Measurements from ENCODE around the gene CYB561. TPM values are rescaled to one million over a fixed set of nuclear protein-coding genes. Genes with fewer than 3 reads are reported as not detected.

Gene CYB561
- total RNA-seq, 1 donor = 28.0 TPM

DNA sequence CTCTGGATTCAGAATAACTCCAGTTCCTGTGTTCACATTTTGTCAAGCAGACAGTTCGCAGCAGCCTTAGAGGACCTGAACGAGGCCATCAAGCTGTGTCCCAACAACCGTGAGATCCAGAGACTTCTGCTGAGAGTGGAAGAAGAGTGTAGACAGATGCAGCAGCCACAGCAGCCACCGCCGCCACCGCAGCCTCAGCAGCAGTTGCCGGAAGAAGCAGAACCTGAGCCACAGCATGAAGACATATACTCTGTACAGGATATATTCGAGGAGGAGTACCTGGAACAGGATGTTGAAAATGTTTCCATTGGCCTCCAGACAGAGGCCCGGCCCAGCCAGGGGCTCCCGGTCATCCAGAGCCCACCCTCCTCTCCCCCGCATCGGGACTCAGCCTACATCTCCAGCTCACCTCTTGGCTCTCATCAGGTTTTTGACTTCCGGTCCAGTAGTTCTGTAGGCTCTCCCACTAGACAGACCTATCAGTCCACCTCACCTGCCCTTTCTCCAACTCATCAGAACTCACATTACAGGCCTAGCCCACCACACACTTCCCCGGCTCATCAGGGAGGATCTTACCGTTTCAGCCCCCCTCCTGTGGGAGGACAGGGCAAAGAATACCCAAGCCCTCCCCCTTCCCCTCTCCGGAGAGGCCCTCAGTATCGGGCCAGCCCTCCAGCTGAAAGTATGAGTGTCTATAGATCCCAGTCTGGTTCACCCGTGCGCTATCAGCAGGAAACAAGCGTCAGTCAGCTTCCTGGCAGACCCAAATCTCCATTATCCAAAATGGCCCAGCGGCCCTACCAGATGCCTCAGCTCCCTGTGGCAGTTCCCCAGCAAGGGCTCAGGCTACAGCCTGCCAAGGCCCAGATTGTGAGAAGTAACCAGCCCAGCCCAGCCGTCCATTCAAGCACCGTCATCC lies 25.9 kb downstream of the CYB561 start:
- DNase-seq (ENCODE audit: low read depth in 2 of 3, low spot score in 2 of 3) = peak in 2 of 3 donors; percentile 97 to 99

DNA sequence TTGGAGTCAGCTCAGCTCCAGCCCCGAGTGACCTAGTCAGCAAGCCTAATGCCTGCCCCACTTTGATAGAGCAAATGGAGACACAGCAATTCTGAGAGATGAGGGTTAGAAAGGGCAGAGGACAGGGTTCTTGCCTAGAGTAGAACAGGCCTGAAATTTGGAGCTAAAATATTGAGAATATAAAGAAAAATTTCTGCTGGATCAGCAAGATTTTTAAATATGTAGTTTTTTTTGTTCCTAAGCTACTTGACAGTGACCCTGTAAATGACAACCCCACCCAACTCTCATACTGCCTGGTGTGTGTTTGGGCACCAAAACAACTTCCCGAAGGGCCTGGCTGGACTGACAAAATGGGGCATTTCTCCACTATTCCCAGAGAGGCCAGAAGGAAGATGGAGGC lies 26.7 kb downstream of the CYB561 start:
- no peak for DNase-seq (ENCODE audit: low read depth in 2 of 3, low spot score in 2 of 3)

DNA sequence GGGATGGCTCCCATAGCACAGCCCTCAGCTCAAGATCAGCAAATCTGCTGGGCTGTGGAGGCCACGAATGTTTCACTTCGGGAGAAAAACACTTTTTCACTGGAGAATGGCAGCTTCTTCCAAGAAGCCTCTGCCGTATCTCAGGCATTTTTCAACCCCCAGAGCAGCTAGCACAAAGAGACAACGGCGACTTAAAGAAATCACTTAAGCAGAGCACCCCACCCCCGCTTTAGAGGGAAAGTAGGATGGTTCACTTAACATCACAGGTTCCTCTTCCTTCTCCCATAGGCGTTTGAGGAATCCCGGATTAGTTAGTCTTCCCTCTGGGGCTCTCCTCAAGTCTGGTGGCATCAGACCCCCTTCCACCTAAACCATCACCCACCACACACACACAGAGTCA lies 27.6 kb downstream of the CYB561 start:
- DNase-seq (ENCODE audit: low read depth in 2 of 3, low spot score in 2 of 3) = no peak

DNA sequence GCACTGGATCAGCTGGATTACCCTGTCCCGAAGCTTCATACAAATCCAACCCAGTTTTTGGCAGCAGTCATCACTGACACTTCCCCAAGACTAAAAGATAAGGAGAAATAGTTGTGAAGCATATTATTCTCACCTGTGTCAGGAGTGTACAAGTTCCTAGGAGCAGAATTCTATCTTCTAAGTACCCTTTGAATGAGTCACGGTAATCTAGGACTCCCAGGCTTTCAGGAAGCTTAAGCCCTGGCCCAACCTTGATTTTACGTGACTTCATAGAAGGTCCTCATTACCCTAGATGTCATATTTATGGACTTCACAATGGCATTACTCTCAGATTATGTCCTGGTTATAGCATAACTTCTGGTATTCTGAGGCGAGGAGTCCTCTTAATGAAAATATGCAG lies 31.9 kb downstream of the CYB561 start:
- DNase-seq (ENCODE audit: low read depth in 2 of 3, low spot score in 2 of 3) = no peak

DNA sequence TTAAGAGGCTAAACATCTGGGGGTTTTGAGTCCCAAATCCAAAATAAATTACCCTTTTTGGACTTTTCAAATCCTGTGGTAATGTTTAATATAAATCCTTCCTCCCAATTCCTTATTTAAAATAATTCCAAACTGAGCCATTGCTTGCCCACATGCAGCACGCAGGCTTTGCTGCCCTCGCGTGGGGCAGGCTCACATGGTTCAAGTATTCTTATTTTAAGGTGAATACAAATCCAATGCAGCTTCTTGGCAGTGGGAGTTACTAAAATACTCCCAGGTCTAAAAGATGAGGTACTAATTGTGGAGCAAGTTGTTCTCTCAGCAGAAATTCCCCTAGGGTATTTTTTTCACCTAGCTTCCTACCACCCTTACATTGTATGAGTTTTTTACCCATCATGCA lies 33.0 kb downstream of the CYB561 start:
- no peak for DNase-seq (ENCODE audit: low read depth in 2 of 3, low spot score in 2 of 3)

DNA sequence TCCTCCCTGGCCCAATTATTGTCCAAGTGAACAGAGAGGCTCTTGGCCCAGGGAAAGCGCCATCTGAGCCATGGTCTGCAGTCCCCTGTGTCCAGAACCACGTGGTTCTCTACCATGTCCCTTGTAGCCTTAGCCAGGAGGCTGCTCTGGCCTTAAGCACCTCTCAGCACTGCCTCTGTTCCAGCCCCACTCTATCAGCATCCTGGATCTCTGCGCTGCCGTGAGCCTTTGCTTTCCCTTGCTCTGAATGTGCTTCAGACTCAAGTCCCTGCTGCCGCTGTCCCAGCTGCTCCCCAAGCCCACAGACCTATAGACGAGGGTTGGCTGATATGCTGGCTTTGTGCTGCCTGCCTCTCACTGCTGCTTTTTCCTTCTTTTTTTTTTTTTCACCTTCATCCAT lies 33.9 kb downstream of the CYB561 start:
- no peak for DNase-seq (ENCODE audit: low read depth in 2 of 3, low spot score in 2 of 3)

DNA sequence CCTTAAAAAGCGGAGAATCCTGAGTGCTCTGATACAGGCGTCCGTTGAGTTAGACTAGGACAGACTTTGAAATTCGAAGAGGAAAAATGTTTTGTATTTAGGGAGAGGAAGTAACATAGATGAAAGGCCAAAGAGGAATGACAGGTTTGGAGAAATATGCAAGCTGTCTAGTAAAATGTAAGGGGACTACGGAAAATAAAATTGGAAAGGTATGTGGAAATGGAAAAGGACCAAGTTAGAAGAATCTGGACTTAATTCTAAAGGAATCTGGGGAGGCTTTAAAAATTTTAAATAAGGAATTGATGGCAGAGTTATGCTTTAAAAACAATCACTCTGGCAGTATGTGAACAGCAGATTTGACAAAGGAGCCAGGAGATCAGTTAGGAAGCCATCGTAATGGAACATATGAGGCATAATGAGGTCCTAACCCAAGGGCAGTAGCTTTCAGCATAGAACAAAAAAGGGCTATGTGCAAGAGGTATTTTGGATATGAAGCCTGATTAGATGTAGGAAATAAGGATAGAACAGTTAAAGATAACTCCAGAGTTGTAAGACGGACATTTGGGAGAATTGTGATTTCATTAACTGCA lies 38.3 kb downstream of the CYB561 start:
- DNase-seq (ENCODE audit: low read depth in 2 of 3, low spot score in 2 of 3) = no peak

DNA sequence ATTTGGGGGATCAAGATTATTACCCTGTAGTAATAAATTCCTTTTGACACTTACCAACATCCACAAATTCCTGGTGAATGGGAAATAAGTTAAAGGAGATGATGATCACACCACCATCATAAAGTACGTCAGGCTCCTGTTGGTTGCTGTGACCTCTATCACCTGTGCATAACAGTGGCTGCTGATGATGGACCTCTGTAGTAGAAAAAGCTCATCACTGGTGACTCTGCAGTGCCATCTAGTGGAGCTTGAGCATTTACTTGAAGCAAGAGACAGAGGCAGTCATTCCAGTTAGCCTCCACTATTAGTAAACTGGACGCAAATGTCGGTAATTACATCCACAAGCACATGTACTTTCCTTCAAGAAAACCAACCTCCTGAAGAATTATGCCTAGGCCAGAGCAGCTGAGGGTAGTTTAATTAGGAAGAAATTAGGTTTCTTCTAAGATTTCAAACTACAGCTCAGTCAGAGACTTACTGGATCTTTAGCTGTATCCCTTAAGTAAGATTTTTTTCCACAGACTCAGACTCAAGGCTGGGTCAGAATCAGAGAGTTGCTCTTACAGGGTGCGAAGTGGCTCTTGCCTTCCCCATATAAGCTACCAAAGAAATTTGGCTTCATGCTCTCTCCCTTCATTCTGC lies 39.3 kb downstream of the CYB561 start:
- DNase-seq (ENCODE audit: low read depth in 2 of 3, low spot score in 2 of 3) = peak; percentile 40 to 93 (median 80)

DNA sequence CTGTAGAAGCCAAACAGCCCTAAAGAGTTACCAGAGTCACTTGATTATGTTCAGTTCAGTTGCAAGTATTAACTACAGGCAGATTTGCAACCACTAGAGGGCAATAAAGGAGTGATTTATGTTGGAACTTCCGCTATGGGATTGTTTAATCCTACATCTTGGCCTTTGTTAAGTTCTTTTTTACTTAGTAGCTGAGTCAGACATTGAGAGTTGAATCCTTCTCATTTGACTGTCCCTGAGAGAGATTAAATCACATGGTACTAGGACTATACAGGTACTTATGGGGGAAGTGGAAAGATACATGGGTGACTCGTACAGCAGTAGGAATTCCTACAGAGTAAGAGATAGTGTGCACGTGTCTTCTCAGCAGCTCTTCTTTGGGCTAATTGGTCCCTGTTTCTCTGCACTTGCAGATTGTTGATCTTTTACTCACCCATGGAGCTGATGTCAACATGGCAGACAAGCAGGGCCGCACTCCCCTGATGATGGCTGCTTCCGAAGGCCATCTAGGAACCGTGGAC lies 40.3 kb downstream of the CYB561 start:
- DNase-seq (ENCODE audit: low read depth in 2 of 3, low spot score in 2 of 3) = peak in 2 of 3 donors; percentile 66 to 81

DNA sequence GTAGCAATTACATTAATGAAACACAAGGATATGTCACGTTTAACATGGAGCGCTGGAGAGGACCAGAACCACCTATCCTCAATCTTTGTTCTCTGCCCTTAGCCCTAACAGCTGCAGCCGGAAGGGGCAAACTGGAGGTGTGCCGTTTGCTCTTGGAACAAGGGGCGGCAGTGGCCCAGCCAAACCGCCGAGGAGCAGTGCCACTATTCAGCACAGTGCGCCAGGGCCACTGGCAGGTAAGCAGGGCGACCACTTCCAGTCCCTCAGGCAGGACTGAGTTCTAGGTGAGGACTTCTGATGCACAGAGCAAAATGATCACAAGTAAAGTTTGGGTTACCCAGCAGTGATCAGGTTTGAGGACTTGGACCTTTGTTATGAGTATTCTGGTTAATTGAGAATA lies 41.1 kb downstream of the CYB561 start:
- DNase-seq (ENCODE audit: low read depth in 2 of 3, low spot score in 2 of 3) = no peak

DNA sequence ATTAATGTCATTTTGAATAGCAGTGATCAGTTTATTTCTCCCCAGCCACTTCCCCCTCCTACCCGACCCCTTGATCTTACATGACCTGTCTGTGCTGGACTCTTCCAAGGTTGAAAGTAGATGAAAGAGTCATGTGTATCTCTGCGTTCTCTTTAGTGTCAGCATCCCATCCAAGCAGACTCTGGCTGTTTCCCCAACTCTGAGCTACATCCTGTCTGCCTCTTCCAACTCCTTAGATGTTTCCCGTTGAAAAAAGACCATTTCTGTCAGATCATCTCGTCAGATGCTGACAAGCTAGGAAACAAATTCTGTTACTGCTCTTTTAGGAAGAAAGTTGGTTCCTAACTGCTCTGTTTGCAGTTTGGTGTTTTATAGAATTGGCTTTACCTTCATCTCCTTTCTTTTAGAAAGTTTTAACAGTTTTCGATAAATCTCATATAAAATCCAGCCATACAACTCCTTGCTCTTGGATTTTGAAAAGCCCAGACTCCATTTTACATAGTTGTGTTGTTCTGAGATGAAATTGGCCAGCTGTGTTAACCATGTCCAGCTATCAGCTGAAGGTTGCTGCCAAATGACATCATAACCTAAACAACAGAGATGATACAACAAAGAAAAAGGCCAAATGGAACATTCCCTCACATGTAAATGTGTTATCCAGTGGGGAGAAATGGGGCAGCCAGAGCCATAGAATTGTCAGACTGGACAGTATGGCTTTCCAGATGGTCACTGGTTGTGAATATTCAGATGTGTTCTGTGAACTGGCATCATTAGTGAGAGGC lies 43.5 kb downstream of the CYB561 start:
- DNase-seq (ENCODE audit: low read depth in 2 of 3, low spot score in 2 of 3) = no peak

DNA sequence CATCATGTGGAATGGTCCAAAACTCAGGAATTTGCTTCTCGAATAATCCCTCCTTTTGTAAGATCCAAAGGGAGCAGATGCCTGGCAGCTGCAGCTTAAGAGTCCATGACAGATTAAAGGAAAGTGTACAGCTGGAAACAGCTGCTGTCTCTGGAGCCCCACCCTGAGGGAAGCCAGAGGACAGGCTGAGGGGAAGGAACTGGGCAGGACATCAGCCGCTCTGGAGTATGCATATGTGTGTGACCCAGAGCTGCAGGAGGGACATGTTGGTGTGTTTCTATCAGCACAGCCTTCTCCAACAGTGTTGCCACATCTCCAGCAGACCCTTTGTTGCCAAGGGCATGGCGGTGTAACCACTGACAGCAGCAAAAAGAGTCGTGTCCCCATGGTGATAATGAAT lies 46.2 kb downstream of the CYB561 start:
- DNase-seq (ENCODE audit: low read depth in 2 of 3, low spot score in 2 of 3) = no peak

DNA sequence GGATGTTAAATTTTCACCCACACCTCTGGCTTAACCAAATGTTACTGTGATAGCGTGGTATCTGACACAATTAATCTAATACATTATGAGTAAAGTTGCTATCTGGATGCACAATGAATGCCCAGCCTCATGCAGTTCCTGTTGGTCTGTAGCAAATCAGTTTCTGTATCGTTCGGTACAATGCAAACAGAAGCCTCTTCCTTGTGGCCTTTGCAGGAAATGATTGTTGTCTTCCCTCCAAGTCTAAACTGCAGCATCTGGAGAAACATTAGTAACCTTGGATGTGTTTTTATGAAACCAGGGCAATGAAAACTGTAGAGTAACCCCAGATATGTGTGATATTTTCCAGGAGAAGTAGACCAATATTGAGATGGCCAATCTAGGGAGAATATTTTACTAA lies 46.8 kb downstream of the CYB561 start:
- peak in 1 of 3 donors; percentile 37 for DNase-seq (ENCODE audit: low read depth in 2 of 3, low spot score in 2 of 3)

DNA sequence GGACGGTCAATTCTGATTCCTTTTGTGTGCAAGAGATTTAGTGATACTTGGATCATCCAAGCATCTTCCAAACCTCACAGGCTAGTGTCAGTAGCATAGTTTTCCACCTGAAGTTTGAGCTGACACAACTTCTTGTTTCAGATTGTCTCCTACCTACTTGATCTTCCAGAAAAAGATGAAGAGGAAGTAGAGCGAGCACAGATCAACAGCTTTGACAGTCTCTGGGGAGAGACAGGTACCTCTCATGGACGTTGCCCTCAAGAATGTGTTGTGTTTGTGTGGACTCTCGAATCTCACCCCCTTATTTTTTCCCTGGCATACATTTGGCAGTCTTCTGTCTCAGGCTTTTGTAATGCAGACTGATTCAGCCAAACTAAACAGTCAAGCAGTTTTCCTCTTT lies 47.4 kb downstream of the CYB561 start:
- DNase-seq (ENCODE audit: low read depth in 2 of 3, low spot score in 2 of 3) = no peak

DNA sequence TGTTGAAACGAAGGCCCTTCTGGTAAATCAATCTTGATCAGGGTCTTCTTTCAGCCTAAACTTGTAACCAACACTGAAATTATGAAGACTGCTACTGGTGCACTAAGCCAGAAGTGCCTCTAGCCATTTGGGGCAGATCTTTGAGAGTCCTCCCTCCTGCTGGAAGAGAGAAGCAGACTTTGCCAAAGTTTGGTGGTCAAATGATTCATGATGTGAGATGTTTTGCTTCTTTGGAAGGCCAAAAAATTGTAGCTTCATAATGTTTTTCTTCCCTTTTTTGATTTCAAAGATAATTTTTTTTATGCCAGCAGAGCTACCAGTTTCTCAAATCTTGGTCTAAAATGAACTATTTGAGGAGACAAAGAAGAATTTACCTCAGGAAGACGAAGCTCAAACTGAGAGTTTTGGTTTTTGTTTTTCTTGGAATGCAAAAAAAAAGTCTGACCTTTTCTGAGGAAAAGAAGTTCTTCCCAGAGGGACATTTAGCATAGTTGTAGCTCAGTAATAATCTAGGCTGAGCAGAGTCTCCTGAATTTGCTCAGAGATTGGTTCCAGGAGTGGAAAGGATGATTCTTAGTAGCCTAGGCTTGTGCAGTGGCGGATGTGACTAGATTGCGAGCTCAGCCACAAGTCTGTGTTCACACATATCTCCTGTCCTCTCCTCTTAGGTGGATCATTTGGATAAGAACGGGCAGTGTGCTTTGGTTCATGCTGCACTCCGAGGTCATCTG lies 50.9 kb downstream of the CYB561 start:
- DNase-seq (ENCODE audit: low read depth in 2 of 3, low spot score in 2 of 3) = peak in 1 of 3 donors; percentile 37

DNA sequence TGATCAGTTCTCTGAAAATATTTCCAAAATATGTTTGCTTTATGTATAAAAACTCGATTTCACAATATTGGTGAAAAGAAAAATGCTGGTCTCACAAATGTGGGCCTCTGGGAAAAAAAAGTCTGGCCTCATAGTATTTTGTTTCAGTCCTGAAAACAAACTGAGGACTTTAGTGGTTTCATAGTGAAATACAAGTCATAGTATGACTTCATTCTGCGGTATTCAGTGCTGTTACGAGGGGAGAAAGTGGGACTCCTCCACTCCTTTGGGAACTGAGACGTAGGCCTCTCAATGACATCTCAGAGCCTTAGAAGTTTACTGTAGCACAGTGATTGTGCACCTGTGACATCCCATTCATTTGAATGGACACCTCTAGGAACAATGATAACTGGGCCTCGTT lies 56.0 kb downstream of the CYB561 start:
- no peak for DNase-seq (ENCODE audit: low read depth in 2 of 3, low spot score in 2 of 3)

DNA sequence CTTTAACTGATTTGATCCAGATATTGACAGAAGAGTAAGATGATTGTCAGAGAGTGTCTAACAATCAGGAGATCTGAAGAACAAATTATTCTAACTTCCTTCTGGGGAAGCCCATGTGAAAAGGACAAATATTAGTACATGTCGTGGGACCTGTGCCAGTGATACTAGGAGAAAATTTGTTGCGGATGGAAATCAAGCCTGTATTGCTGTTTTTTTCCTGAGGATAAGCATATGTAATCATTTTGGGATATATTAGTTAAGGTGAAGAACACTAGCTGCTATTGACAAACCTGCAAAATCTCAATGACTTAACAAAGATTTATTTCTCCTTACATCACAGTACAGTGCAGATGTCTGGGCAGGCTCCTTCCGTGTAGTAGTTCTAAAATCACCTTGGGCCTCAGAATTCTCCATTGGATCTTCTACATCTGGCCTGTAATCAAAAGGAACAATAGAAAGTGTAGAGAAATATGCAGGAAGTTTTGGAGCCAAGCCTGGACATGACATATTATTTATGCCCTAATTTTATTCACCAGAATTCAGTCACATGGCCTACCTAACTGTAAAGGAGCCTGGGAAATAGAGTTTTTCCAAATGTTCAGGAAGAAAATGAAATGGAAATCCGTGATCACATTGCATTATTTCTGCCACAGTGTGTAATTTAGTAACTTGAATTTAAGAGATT lies 58.3 kb downstream of the CYB561 start:
- DNase-seq (ENCODE audit: low read depth in 2 of 3, low spot score in 2 of 3) = no peak

DNA sequence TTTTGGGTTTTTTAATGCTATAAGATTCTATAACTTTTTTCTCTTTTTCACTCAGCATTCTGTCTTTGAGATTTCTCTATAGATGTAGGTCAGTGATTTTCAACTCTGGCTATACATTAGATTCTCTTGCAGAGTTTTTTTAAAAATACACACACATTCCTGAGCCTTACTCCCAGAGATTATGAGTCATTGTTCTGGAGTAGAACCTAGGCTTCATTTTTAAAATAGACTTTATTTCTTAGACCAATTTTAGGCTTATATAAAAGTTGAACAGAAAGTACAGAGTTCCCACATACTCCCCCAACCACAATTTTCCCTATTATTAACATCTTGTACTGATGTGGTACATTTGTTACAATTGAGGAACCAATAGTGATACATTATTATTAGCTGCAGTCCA lies 63.3 kb downstream of the CYB561 start:
- DNase-seq (ENCODE audit: low read depth in 2 of 3, low spot score in 2 of 3) = no peak

Data from hematopoietic multipotent progenitor cell (in vitro differentiated cells).